ENCODE data around the gene EXOC4.

EXOC4 gene

DNA sequence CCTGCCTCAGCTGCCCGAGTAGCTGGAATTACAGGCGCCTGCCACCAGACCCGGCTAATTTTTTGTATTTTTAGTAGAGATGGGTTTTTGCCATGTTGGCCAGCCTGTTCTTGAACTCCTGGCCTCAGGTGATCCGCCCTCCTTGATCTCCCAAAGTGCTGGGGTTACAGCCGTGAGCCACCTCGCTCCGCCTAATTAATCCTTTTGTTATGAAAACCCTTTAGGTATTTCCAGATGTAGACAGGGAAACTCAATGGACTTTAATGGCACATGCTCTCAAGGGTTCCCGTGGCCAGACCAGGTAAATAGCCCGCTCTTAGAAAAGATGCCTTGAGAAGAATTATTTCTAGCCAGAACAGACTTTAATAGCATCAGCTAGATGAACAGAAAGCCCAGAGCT is 19.7 kb upstream of the EXOC4 start:
- Histone ChIP-seq H3K9ac (ENCODE audit: insufficient read length, low read depth) (no peak overlapping the region), H3K4me1 (ENCODE audit: insufficient read depth, insufficient read length) (no peaks in the 10 kb centered on the region), H3K4me3 (ENCODE audit: insufficient read length, low read depth) (no peak overlapping the region), H3K36me3 (ENCODE audit: insufficient read depth, insufficient read length, low read length) (no peaks in the 10 kb centered on the region), H3K9me3 (ENCODE audit: insufficient read depth, low read length) (no peaks in the 10 kb centered on the region), H3K27me3 (ENCODE audit: insufficient read depth, insufficient read length) (no peaks in the 10 kb centered on the region)
- DNase-seq (ENCODE audit: low read depth, low spot score), result no peak
- TF ChIP-seq ZNF274 (IDR thresholded peaks at IDR 0.05; ENCODE audit: low read depth, low read length) (no peak), SUZ12 (IDR thresholded peaks at IDR 0.05; ENCODE audit: extremely low read depth, insufficient read depth, insufficient read length) (no peak), YY1 (IDR thresholded peaks at IDR 0.05; ENCODE audit: insufficient read depth, insufficient read length) (no peak)

DNA sequence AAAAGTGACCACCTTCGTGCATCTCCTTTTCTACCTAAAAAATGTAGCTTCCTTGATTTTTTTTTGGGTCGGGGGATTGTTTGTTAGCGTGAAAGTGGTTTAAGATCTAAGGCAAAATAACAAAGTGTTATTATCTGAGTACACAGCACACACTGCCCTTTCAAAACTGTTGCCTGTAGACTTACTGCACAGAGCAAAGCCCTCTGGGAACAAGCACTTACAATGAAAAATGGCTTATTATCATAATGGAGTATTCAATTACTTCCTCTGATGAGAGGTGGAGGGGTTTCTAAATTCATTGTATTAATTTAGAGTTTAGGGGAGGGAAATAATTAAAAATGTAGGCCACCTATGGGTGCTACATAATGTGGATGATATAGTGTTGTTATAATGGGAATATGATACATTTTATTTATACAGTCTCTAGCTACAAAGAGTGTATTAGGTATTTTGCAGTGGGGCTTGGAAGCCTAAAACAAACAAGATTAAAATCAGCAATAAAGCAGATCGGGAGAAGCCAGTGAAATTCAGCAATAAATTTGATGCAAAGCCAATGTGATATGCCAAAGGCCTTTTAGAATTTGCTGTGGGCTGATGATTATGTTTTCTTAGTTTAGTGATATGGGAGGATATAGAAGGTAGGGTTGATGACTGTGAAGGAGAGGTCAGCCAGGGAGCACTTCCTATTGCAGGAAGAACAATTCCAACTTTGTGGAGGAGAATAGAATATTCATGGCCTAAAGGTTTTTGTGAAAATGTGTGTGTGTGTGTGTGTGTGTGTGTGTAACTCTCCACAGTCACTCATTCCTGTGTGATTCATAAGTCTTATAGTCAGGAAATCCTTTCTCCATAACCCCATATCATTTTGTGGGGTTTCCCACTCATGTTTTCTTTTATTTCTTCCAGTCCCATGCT is 17.7 kb upstream of the EXOC4 start:
- Histone ChIP-seq H3K4me1 (ENCODE audit: insufficient read depth, insufficient read length) (no peaks in the 10 kb centered on the region), H3K9me3 (ENCODE audit: insufficient read depth, low read length) (no peaks in the 10 kb centered on the region), H3K4me3 (ENCODE audit: insufficient read length, low read depth) (no peak overlapping the region), H3K36me3 (ENCODE audit: insufficient read depth, insufficient read length, low read length) (no peaks in the 10 kb centered on the region), H3K27me3 (ENCODE audit: insufficient read depth, insufficient read length) (no peaks in the 10 kb centered on the region), H3K9ac (ENCODE audit: insufficient read length, low read depth) (no peak overlapping the region)
- TF ChIP-seq ZNF274 (IDR thresholded peaks at IDR 0.05; ENCODE audit: low read depth, low read length), result no peak
- no peak for TF ChIP-seq SUZ12 (IDR thresholded peaks at IDR 0.05; ENCODE audit: extremely low read depth, insufficient read depth, insufficient read length)
- no peak for TF ChIP-seq YY1 (IDR thresholded peaks at IDR 0.05; ENCODE audit: insufficient read depth, insufficient read length)
- no peak for DNase-seq (ENCODE audit: low read depth, low spot score)

DNA sequence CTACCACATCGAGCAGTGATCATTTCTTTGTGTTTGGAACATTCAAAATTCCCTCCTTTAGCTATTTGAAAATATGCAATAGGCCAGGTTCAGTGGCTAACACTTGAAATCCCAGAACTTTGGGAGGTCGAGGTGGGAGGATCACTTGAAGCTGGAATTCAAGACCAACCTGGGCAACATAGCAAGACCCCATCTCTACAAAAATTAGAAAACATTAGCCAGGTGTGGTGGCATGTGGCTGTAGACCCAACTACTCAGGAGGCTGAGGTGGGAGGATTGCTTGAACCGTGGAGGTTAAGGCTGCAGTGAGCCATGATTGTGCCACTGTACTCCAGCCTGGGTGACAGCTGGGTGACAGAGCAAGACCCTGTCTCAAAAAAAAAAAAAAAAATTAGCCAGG is 15.3 kb upstream of the EXOC4 start:
- no peak for DNase-seq (ENCODE audit: low read depth, low spot score)
- no peaks in the 10 kb centered on the region for H3K9me3 ChIP-seq (ENCODE audit: insufficient read depth, low read length)
- no peaks in the 10 kb centered on the region for H3K4me1 ChIP-seq (ENCODE audit: insufficient read depth, insufficient read length)
- H3K36me3 ChIP-seq (ENCODE audit: insufficient read depth, insufficient read length, low read length), result no peaks in the 10 kb centered on the region
- no peak for TF ChIP-seq ZNF274 (IDR thresholded peaks at IDR 0.05; ENCODE audit: low read depth, low read length)
- H3K4me3 ChIP-seq (ENCODE audit: insufficient read length, low read depth), result no peak overlapping the region
- no peaks in the 10 kb centered on the region for H3K27me3 ChIP-seq (ENCODE audit: insufficient read depth, insufficient read length)
- H3K9ac ChIP-seq (ENCODE audit: insufficient read length, low read depth), result no peak overlapping the region

DNA sequence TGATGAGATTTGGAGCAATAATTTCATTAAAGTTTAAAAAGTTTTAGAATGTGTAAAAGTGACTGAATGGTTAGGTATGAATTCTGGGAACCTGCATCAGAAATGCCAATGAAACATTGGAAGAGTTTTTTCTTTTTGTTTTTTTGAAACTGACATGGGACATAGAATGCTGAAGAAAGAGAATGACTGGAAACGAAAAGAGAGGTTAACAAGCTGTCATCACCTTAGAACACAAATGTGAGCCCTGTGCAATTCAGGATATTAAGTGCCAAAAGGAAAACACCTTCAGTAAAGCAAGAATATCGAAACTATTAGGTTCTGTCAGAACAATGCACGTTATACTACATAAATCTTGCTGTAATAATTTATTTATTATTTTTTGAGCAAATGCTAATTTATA is 12.6 kb upstream of the EXOC4 start:
- no peaks in the 10 kb centered on the region for H3K36me3 ChIP-seq (ENCODE audit: insufficient read depth, insufficient read length, low read length)
- H3K9me3 ChIP-seq (ENCODE audit: insufficient read depth, low read length), result no peaks in the 10 kb centered on the region
- TF ChIP-seq SUZ12 (IDR thresholded peaks at IDR 0.05; ENCODE audit: extremely low read depth, insufficient read depth, insufficient read length) (no peak), ZNF274 (IDR thresholded peaks at IDR 0.05; ENCODE audit: low read depth, low read length) (no peak), YY1 (IDR thresholded peaks at IDR 0.05; ENCODE audit: insufficient read depth, insufficient read length) (no peak)
- no peak overlapping the region for H3K4me3 ChIP-seq (ENCODE audit: insufficient read length, low read depth)
- no peak for DNase-seq (ENCODE audit: low read depth, low spot score)
- no peaks in the 10 kb centered on the region for H3K27me3 ChIP-seq (ENCODE audit: insufficient read depth, insufficient read length)
- H3K9ac ChIP-seq (ENCODE audit: insufficient read length, low read depth), result no peak overlapping the region
- H3K4me1 ChIP-seq (ENCODE audit: insufficient read depth, insufficient read length), result no peaks in the 10 kb centered on the region

DNA sequence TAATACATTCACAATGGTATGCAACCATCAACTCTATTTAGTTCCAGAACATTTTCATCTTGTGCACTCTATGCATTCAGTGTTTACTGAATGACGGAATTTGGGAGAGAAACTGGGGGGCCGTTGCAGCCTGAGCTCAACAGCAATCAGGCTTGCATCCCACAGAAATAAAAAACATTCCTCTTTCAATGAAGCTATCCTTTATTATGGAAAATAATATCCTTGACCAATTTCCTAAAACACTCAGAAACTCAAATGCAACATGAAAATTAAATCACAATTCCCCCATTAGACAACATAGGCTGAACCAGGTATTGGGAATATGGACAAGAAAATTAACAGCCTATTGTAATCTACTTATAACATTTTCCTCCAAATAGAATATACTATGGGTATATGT is 6.3 kb upstream of the EXOC4 start:
- H3K4me1 ChIP-seq (ENCODE audit: insufficient read depth, insufficient read length), result no peaks in the 10 kb centered on the region
- H3K9me3 ChIP-seq (ENCODE audit: insufficient read depth, low read length), result 0 out of 2 replicates have a peak, but pooled peaks cover 12% of the 10 kb centered on the region
- H3K9ac ChIP-seq (ENCODE audit: insufficient read length, low read depth), result no peak overlapping the region
- TF ChIP-seq SUZ12 (IDR thresholded peaks at IDR 0.05; ENCODE audit: extremely low read depth, insufficient read depth, insufficient read length) (no peak), ZNF274 (IDR thresholded peaks at IDR 0.05; ENCODE audit: low read depth, low read length) (no peak), YY1 (IDR thresholded peaks at IDR 0.05; ENCODE audit: insufficient read depth, insufficient read length) (no peak)
- H3K36me3 ChIP-seq (ENCODE audit: insufficient read depth, insufficient read length, low read length), result no peaks in the 10 kb centered on the region
- DNase-seq (ENCODE audit: low read depth, low spot score), result no peak
- no peaks in the 10 kb centered on the region for H3K27me3 ChIP-seq (ENCODE audit: insufficient read depth, insufficient read length)
- H3K4me3 ChIP-seq (ENCODE audit: insufficient read length, low read depth), result no peak overlapping the region

DNA sequence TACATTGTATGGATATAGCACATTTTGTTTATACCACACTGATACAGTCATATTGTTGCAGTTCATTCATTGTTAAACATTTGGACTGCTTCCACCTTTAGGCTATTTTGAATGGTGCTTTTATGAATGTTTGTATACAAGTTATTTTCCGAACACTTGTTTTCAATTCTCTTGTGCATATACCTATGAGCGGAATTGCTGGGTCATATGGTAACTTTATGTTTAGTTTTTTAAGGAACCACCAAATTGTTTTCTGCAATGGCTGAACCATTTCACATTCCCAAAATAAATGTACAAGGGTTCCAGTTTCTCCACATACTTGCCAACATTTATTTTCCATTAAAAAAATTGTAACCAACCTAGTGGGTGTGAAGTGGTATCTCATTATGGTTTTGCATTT is 4.0 kb upstream of the EXOC4 start:
- Histone ChIP-seq H3K9ac (ENCODE audit: insufficient read length, low read depth) (no peak overlapping the region), H3K36me3 (ENCODE audit: insufficient read depth, insufficient read length, low read length) (no peaks in the 10 kb centered on the region), H3K4me3 (ENCODE audit: insufficient read length, low read depth) (no peak overlapping the region), H3K4me1 (ENCODE audit: insufficient read depth, insufficient read length) (no peaks in the 10 kb centered on the region), H3K27me3 (ENCODE audit: insufficient read depth, insufficient read length) (no peaks in the 10 kb centered on the region), H3K9me3 (ENCODE audit: insufficient read depth, low read length) (0 out of 2 replicates have a peak, but pooled peaks cover 12% of the 10 kb centered on the region)
- no peak for TF ChIP-seq YY1 (IDR thresholded peaks at IDR 0.05; ENCODE audit: insufficient read depth, insufficient read length)
- TF ChIP-seq ZNF274 (IDR thresholded peaks at IDR 0.05; ENCODE audit: low read depth, low read length), result no peak
- no peak for TF ChIP-seq SUZ12 (IDR thresholded peaks at IDR 0.05; ENCODE audit: extremely low read depth, insufficient read depth, insufficient read length)
- no peak for DNase-seq (ENCODE audit: low read depth, low spot score)

DNA sequence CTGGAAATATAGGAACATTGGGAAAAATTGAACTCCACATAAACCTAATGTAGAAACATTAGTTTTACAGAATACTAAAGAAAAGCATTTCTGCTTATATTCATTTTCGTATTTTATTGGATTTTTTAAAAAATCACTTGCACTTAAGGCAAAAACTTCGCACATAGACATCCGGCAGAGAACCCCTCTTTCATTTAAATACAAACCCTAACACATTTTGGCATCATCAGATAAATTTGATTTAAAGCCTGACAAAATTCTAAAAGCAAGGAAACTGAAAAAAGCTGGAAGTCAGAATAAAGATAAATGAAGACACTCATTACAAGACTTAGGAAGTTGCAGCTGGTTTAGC is 396 bp upstream of the EXOC4 start:
- H3K9ac ChIP-seq (ENCODE audit: insufficient read length, low read depth), result no peak overlapping the region
- no peaks in the 10 kb centered on the region for H3K4me1 ChIP-seq (ENCODE audit: insufficient read depth, insufficient read length)
- 0 out of 2 replicates have a peak, but pooled peaks cover 12% of the 10 kb centered on the region for H3K9me3 ChIP-seq (ENCODE audit: insufficient read depth, low read length)
- no peak for DNase-seq (ENCODE audit: low read depth, low spot score)
- no peak overlapping the region for H3K4me3 ChIP-seq (ENCODE audit: insufficient read length, low read depth)
- no peak for TF ChIP-seq YY1 (IDR thresholded peaks at IDR 0.05; ENCODE audit: insufficient read depth, insufficient read length)
- no peak for TF ChIP-seq SUZ12 (IDR thresholded peaks at IDR 0.05; ENCODE audit: extremely low read depth, insufficient read depth, insufficient read length)
- no peaks in the 10 kb centered on the region for H3K36me3 ChIP-seq (ENCODE audit: insufficient read depth, insufficient read length, low read length)
- H3K27me3 ChIP-seq (ENCODE audit: insufficient read depth, insufficient read length), result no peaks in the 10 kb centered on the region

Data from NT2/D1 (cell line).